AG04449 (cell line): ENCODE data around the gene TAAR6.
"Not testable (repeated sequence)": the region's sequence is repeated elsewhere in the genome, so short reads cannot be mapped to it uniquely, and the experiment has no call there.

ENCODE experiments used
- CTCF ChIA-PET: fragments of 350-600 bp; formaldehyde crosslinking; extraction: SDS; loops from one replicate; lab custom pipeline; 2021; ENCODE audit warnings: antibody characterized with exemption; lab: Yijun Ruan, JAX
- POLR2A ChIA-PET: fragments of 400-600, 350-600 bp; formaldehyde crosslinking; extraction: SDS; loops from one replicate; lab custom pipeline; 2020; ENCODE audit warnings: antibody characterized with exemption, inconsistent platforms; lab: Yijun Ruan, JAX
- DNase-seq: peaks from one replicate; pipeline ENCODE4 v3.0.0-alpha.2; 2010; ENCODE audit warnings: low read depth, low spot score
- H3K4me3 ChIP-seq: 2 replicates; pipeline ENCODE4 v1.5.1; 2011; ENCODE audit warnings: low read depth, mild to moderate bottlenecking, control low read depth, low read length
- TF ChIP-seq, protein P1 (sequence below): IDR thresholded peaks from one replicate; pipeline ENCODE4 v1.5.1; 2011; ENCODE audit warnings: mild to moderate bottlenecking, moderate library complexity, low read length, control low read depth, inconsistent platforms; ENCODE audit not compliant: insufficient read depth; ENCODE audit errors: missing control alignments

Gene TAAR6

DNA sequence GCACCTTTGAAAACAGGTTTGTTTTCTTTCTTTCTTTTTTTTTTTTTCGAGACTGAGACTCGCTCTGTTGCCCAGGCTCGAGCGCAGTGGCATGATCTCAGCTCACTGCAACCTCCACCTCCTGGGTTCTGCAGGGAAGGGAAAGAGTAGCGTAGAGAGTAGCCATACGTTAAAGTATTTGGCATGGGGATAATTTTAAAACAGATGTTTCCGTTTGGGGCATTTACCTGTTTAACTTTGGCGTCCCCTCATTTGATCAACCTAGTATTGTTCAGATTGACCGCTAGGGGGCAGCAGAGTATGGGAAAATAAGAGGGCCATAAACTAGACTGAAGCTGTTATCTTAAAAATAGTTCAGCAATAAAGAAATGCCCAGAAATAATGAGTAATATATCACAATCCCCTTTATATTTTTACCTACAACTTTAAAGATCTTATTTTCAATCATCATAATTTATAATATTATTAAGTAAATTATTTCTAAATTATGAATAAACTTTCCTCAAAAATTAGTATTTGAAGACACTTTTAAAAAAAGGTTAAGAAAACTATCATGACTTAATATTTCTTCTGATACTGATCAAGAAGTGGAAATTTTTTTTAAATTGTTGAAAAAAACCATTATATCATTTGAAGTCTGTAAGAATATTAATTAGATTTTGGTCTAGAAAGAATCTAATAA, 39.7 kb upstream of the TAAR6 start:
- no peak overlapping the region for H3K4me3 ChIP-seq
- no peak for DNase-seq
- POLR2A ChIA-PET: no interaction called here
- CTCF ChIA-PET: interaction anchor here (0.7 to 3.0 kb wide), 23 partner anchors 11 to 293 kb away, joined by 3 to 46 read pairs (median 5); partner anchors contain the start of genes SLC18B1, STX7 and TAAR8
- TF ChIP-seq, protein P1, sequence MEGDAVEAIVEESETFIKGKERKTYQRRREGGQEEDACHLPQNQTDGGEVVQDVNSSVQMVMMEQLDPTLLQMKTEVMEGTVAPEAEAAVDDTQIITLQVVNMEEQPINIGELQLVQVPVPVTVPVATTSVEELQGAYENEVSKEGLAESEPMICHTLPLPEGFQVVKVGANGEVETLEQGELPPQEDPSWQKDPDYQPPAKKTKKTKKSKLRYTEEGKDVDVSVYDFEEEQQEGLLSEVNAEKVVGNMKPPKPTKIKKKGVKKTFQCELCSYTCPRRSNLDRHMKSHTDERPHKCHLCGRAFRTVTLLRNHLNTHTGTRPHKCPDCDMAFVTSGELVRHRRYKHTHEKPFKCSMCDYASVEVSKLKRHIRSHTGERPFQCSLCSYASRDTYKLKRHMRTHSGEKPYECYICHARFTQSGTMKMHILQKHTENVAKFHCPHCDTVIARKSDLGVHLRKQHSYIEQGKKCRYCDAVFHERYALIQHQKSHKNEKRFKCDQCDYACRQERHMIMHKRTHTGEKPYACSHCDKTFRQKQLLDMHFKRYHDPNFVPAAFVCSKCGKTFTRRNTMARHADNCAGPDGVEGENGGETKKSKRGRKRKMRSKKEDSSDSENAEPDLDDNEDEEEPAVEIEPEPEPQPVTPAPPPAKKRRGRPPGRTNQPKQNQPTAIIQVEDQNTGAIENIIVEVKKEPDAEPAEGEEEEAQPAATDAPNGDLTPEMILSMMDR: peak; percentile 66

DNA sequence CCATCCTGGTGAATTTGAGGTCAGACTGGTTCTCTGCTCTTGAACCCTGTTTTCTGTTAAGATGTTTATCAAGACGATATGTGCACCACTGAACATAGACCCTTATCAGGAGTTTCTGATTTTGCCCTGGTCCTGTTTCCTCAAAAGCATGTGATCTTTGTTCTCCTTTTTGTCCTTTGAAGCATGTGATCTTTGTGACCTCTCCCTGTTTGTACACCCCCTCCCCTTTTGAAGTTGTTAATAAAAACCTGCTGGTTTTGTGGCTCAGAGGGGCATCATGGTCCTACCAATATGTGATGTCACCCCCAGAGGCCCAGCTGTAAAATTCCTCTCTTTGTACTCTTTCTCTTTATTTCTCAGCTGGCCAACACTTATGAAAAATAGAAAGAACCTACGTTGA, 35.6 kb upstream of the TAAR6 start:
- CTCF ChIA-PET, POLR2A ChIA-PET, H3K4me3 ChIP-seq, DNase-seq: not testable (repeated sequence)

DNA sequence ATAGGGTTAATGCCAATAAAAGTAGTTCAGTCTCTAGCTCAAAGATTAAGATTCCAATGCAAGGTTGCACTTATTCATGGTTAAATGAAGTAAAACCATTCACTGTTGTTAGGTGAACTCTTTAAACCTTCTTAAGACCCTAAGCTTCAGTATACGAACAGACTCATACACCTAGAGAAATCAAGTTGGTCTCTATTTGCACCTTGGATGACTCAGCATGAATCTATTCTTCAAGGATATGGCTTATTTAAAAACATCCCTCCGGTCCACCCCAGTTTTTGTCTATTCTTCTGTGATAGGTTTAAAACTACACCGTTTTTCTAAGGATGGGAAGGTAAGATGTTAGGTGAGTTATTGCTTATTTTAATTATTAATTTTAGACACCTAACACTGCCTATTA, 33.0 kb upstream of the TAAR6 start:
- TF ChIP-seq, protein P1: no peak
- ChIA-PET CTCF (interaction anchor here (1.2 to 2.2 kb wide), 2 partner anchors 10 to 262 kb away, joined by 5 to 7 read pairs; partner anchors contain the start of gene SLC18B1), POLR2A (no interaction called here)
- H3K4me3 ChIP-seq: no peak overlapping the region
- DNase-seq: no peak

DNA sequence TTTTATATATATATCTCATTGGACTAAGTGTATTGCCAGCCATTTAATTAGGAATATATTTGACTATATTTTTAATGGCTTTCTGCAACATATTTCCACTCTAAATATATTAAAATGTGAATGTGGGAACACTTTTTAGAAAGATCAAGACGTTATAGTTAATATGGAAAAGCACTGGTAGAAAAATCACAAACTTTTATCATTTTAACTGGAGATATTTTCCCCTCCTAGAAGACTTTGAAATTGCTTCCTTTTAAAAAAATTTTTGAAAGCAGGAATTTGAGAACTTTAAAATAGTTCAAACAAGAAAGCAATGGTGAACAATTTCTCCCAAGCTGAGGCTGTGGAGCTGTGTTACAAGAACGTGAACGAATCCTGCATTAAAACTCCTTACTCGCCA, 32.1 kb upstream of the TAAR6 start, which contains the start of gene TAAR9:
TAAR9 (plus strand) TSS at position 301 of the 400 bp plus-strand sequence; CDS start at position 314, 13 bp downstream.
- POLR2A ChIA-PET: no interaction called here

DNA sequence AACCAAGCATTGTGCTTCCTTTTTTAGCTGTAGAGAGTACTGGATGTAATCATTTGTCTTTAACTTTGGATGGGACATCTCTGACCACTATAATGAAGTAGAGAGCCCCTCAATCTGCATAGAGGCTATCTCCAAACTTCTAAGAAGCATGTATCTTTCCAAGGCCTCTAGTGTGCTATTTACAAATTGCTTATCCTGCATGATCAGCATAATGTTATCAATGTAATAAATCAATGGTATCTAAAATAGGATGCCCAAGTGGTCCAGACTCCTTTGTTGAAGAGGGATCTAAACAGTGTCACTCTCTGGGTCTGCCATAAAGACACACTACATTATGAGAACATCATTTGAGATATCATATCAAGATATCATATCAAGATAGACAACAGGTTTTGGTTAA, 25.3 kb upstream of the TAAR6 start:
- ChIA-PET CTCF (interaction anchor here (6.9 kb wide), 1 partner anchor 14 kb away, joined by 46 read pairs; no protein-coding TSS in a partner anchor), POLR2A (no interaction called here)
- TF ChIP-seq, protein P1: no peak
- no peak overlapping the region for H3K4me3 ChIP-seq
- DNase-seq: no peak

More for the DNA sequence above, 32.1 kb upstream of the TAAR6 start, which contains the start of gene TAAR9:
- H3K4me3 ChIP-seq: no peak within 1 kb of the TSS
- DNase-seq: no peak
- TF ChIP-seq, protein P1: no peak
- CTCF ChIA-PET: interaction anchor here (1.2 to 6.9 kb wide), 3 partner anchors 7 to 261 kb away, joined by 5 to 46 read pairs (median 7); partner anchors contain the start of gene SLC18B1

DNA sequence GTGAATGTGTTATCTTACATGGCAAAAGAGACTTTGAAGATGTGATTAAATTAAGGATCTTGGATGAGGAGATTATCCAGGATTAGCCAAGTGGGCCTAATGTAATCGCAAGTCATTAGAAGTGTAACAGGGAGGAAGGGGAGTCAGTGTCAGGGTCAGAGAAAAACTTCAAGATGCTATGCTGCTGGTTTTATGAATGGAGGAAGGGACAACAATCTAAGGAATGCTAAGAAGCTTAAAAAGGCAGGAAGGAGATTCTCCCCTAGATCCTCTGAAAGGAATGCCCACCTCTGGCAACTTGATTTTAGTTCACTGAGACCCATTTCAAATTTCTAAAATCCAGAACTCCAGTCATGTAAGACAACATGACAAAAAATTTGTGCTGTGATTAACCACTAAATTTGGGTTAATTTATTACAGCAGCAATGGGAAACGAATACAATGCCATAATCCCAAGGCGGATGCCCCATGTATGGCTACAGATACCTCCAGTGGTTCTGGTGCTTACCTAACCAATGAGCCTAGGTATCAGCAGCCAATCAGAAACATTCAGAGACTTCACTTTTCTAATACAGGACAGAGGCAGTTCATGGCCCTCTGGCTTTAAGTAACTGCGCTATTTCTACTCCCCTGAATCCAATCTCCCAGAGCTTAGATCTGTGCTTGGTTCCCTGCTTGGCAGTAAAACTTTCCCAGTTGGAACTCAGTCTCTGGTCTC, 21.2 kb upstream of the TAAR6 start:
- CTCF ChIA-PET: interaction anchor here (1.4 kb wide), 1 partner anchor 19 kb away, joined by 3 read pairs; no protein-coding TSS in a partner anchor
- TF ChIP-seq, protein P1: no peak

More for the DNA sequence above, 21.2 kb upstream of the TAAR6 start:
- DNase-seq: no peak
- no peak overlapping the region for H3K4me3 ChIP-seq
- POLR2A ChIA-PET: no interaction called here
